IMR-90 (cell line): ENCODE results near the gene RAB30. TPM values are rescaled to one million over a fixed set of nuclear protein-coding genes. Genes with fewer than 3 reads are reported as not detected.

Experiments used
- ATAC-seq: fragments of 200-7000 bp; cut with Tn5 transposase; 2 replicates; pipeline ENCODE4 v1.9.1; 2020; ENCODE audit warnings: low read depth, mild to moderate bottlenecking, moderate library complexity
- BruUV-seq: library from RNA; stranded (reverse); fragments of 400-500 nt; replicated peaks from 2 replicates; lab custom pipeline; 2021; lab: Mats Ljungman, UMichigan
- CTCF ChIA-PET: fragments of 300-600 bp; formaldehyde crosslinking; extraction: SDS; loops from one replicate; lab custom pipeline; 2021; ENCODE audit warnings: antibody characterized with exemption; lab: Yijun Ruan, JAX
- POLR2A ChIA-PET: fragments of 300-600 bp; sonication (Branson Sonifier 250); formaldehyde crosslinking; loops from one replicate; lab custom pipeline; 2022; ENCODE audit warnings: antibody characterized with exemption; ENCODE audit not compliant: unreplicated experiment; lab: Charles Lee
- DNase-seq: peaks from one replicate; pipeline ENCODE4 v3.0.0; 2013
- H2AFZ ChIP-seq: replicated peaks from 2 replicates; pipeline ENCODE3; 2013; ENCODE audit warnings: low read length, mild to moderate bottlenecking; ENCODE audit not compliant: poor library complexity
- H2AK5ac ChIP-seq: 2 replicates; pipeline ENCODE4 v1.6.1; 2013; ENCODE audit warnings: low read depth, low read length, inconsistent platforms
- H2AK9ac ChIP-seq: replicated peaks from 2 replicates; pipeline ENCODE3; 2013; ENCODE audit warnings: mild to moderate bottlenecking, low read depth, low read length, moderate library complexity; ENCODE audit not compliant: poor library complexity
- H2BK120ac ChIP-seq: 2 replicates; pipeline ENCODE4 v1.6.1; 2013; ENCODE audit warnings: low read depth, low read length, inconsistent platforms
- H2BK15ac ChIP-seq: 3 replicates; pipeline ENCODE4 v1.6.1; 2013; ENCODE audit warnings: low read depth, low read length, inconsistent platforms
- H2BK20ac ChIP-seq: 2 replicates; pipeline ENCODE4 v1.6.1; 2013; ENCODE audit warnings: low read depth, mild to moderate bottlenecking, inconsistent platforms, low read length, moderate library complexity
- H2BK5ac ChIP-seq: 2 replicates; pipeline ENCODE4 v1.6.1; 2013; ENCODE audit warnings: mild to moderate bottlenecking, low read depth, low read length, inconsistent platforms; ENCODE audit not compliant: poor library complexity, severe bottlenecking
- H3K14ac ChIP-seq: replicated peaks from 2 replicates; pipeline ENCODE4 v1.6.1; 2013; ENCODE audit warnings: low read depth, low read length, inconsistent platforms
- H3K18ac ChIP-seq: 2 replicates; pipeline ENCODE4 v1.6.1; 2013; ENCODE audit warnings: low read depth, low read length, control low read depth
- H3K23ac ChIP-seq: 2 replicates; pipeline ENCODE4 v1.6.1; 2013; ENCODE audit warnings: low read depth, low read length, inconsistent platforms
- H3K27ac ChIP-seq: 2 replicates; pipeline ENCODE4 v1.5.1; 2013; ENCODE audit warnings: mild to moderate bottlenecking, control low read depth, low read length; ENCODE audit not compliant: insufficient read depth
- H3K27me3 ChIP-seq: 2 replicates; pipeline ENCODE4 v1.6.1; 2013; ENCODE audit warnings: low read length; ENCODE audit not compliant: control insufficient read depth, insufficient read depth
- H3K36me3 ChIP-seq: 2 replicates; pipeline ENCODE4 v1.6.1; 2013; ENCODE audit warnings: low read length, mixed read lengths; ENCODE audit not compliant: control insufficient read depth, insufficient read depth
- H3K4ac ChIP-seq: 2 replicates; pipeline ENCODE4 v1.6.1; 2013; ENCODE audit warnings: low read depth, low read length, inconsistent platforms
- H3K4me1 ChIP-seq: 2 replicates; pipeline ENCODE4 v1.6.1; 2013; ENCODE audit warnings: low read length, mixed read lengths; ENCODE audit not compliant: control insufficient read depth, insufficient read depth
- H3K4me2 ChIP-seq: 2 replicates; pipeline ENCODE4 v1.6.1; 2013; ENCODE audit warnings: low read depth, mild to moderate bottlenecking, control low read depth, low read length, moderate library complexity
- H3K4me3 ChIP-seq: 2 replicates; pipeline ENCODE4 v1.5.1; 2013; ENCODE audit warnings: low read depth, mild to moderate bottlenecking, control low read depth, low read length, moderate library complexity; ENCODE audit not compliant: insufficient read depth
- H3K56ac ChIP-seq: 2 replicates; pipeline ENCODE4 v1.6.1; 2013; ENCODE audit warnings: low read length, inconsistent platforms; ENCODE audit not compliant: insufficient read depth; ENCODE audit errors: extremely low read depth
- H3K79me1 ChIP-seq, 2 experiments: 2 replicates each; pipeline ENCODE4 v1.6.1; 2013; ENCODE audit warnings: low read length in 2 of 2, inconsistent platforms in 1 of 2, low read depth in 1 of 2
- H3K9ac ChIP-seq: 2 replicates; pipeline ENCODE4 v1.6.1; 2013; ENCODE audit warnings: low read depth, low read length, control low read depth
- H3K9me1 ChIP-seq: 2 replicates; pipeline ENCODE4 v1.6.1; 2013; ENCODE audit warnings: low read length, inconsistent platforms; ENCODE audit not compliant: insufficient read depth
- H3K9me3 ChIP-seq: 2 replicates; pipeline ENCODE4 v1.6.1; 2013; ENCODE audit warnings: low read length; ENCODE audit not compliant: control insufficient read depth, insufficient read depth
- H4K20me1 ChIP-seq: 2 replicates; pipeline ENCODE4 v1.6.1; 2013; ENCODE audit warnings: low read length, inconsistent platforms; ENCODE audit not compliant: insufficient read depth
- H4K5ac ChIP-seq: 2 replicates; pipeline ENCODE4 v1.6.1; 2013; ENCODE audit warnings: mild to moderate bottlenecking, low read depth, low read length, control low read depth
- H4K8ac ChIP-seq, 2 experiments: 2 replicates each; pipeline ENCODE4 v1.6.1; 2013; ENCODE audit warnings: low read depth in 2 of 2, low read length in 2 of 2, control low read depth in 1 of 2, inconsistent platforms in 1 of 2
- H4K91ac ChIP-seq: 2 replicates; pipeline ENCODE4 v1.6.1; 2013; ENCODE audit warnings: low read depth, low read length, inconsistent platforms; ENCODE audit not compliant: insufficient read depth
- BHLHE40 ChIP-seq: fragments of 150-350 bp; IDR thresholded peaks from 2 replicates; pipeline ENCODE4 v1.6.1; 2016; ENCODE audit warnings: mild to moderate bottlenecking, low read depth, low read length
- CEBPB ChIP-seq: IDR thresholded peaks from 2 replicates; pipeline ENCODE4 v1.6.1; 2012; ENCODE audit warnings: low read depth, low read length, improper control_type of control experiment
- CHD1 ChIP-seq: IDR thresholded peaks from 2 replicates; pipeline ENCODE4 v1.6.1; 2012; ENCODE audit warnings: low read depth, low read length, improper control_type of control experiment
- CTCF ChIP-seq: conservative IDR thresholded peaks from 2 replicates; pipeline ENCODE4 v1.5.1; 2012; ENCODE audit warnings: mild to moderate bottlenecking, low read depth, low read length, improper control_type of control experiment
- ELK1 ChIP-seq: fragments of 150-350 bp; IDR thresholded peaks from 2 replicates; pipeline ENCODE4 v1.6.1; 2016; ENCODE audit warnings: low read depth, mild to moderate bottlenecking, low read length, moderate library complexity, borderline replicate concordance
- FOS ChIP-seq: fragments of 150-350 bp; IDR thresholded peaks from 2 replicates; pipeline ENCODE4 v1.6.1; 2016; ENCODE audit warnings: low read depth, low read length
- MAFK ChIP-seq: IDR thresholded peaks from 2 replicates; pipeline ENCODE4 v1.6.1; 2012; ENCODE audit warnings: low read depth, low read length, improper control_type of control experiment
- MAZ ChIP-seq: IDR thresholded peaks from 2 replicates; pipeline ENCODE4 v1.6.1; 2012; ENCODE audit warnings: low read depth, mild to moderate bottlenecking, low read length, improper control_type of control experiment, moderate library complexity, borderline replicate concordance
- MXI1 ChIP-seq: IDR thresholded peaks from 2 replicates; pipeline ENCODE4 v1.6.1; 2012; ENCODE audit warnings: low read depth, mild to moderate bottlenecking, low read length, moderate library complexity, borderline replicate concordance
- NFE2L2 ChIP-seq: fragments of 150-350 bp; IDR thresholded peaks from 2 replicates; pipeline ENCODE4 v1.6.1; 2016; ENCODE audit warnings: low read depth, mild to moderate bottlenecking, low read length
- POLR2A ChIP-seq: IDR thresholded peaks from 2 replicates; pipeline ENCODE4 v1.6.1; 2012; ENCODE audit warnings: mild to moderate bottlenecking, low read depth, low read length
- RAD21 ChIP-seq: IDR thresholded peaks from 2 replicates; pipeline ENCODE4 v1.6.1; 2012; ENCODE audit warnings: low read length, improper control_type of control experiment
- RCOR1 ChIP-seq: IDR thresholded peaks from 2 replicates; pipeline ENCODE4 v1.6.1; 2012; ENCODE audit warnings: mild to moderate bottlenecking, low read length, improper control_type of control experiment; ENCODE audit not compliant: insufficient replicate concordance
- RFX5 ChIP-seq: IDR thresholded peaks from 2 replicates; pipeline ENCODE4 v1.8.0; 2012; ENCODE audit warnings: low read depth, mild to moderate bottlenecking, low read length, moderate library complexity
- SMC3 ChIP-seq: fragments of 150-350 bp; IDR thresholded peaks from 2 replicates; pipeline ENCODE4 v1.6.1; 2016; ENCODE audit warnings: low read depth, mild to moderate bottlenecking, antibody characterized with exemption, low read length, moderate library complexity
- USF2 ChIP-seq: fragments of 150-350 bp; IDR thresholded peaks from 2 replicates; pipeline ENCODE4 v1.6.1; 2017; ENCODE audit warnings: mild to moderate bottlenecking, antibody characterized with exemption, low read length, low read depth
- WGBS, 2 experiments: methylation state at CpG; one replicate each; pipeline versions ENCODE4 v1.1.5 to v1.1.7; 2013; ENCODE audit warnings: missing lambda C conversion rate in 2 of 2; ENCODE audit not compliant: insufficient read length in 1 of 2; ENCODE audit errors: extremely low coverage in 2 of 2; 5-methylcytosine and 5-hydroxymethylcytosine counted together
- dilution Hi-C: fragments of 300-500 bp; cut with HindIII; formaldehyde crosslinking; loops from one replicate; pipeline ENCODE4 v1.14.3; 2018; ENCODE audit warnings: low sequenced_read_pairs; ENCODE audit not compliant: unreplicated experiment
- in situ Hi-C: fragments of 300-500 bp; cut with MboI; formaldehyde crosslinking; loops from 3 replicates; pipeline ENCODE4 v1.14.3; 2019; ENCODE audit warnings: low sequenced_read_pairs, inconsistent platforms, mixed read lengths
- intact Hi-C: fragments of 100-400 bp; cut with micrococcal nuclease; formaldehyde crosslinking; loops from 2 replicates; pipeline ENCODE4 v1.10.0; 2022
- polyA plus RNA-seq, 3 experiments: library from polyadenylated mRNA; depleted of rRNA; stranded (reverse); fragments of >200 nt; gene quantifications; 2 replicates each; pipeline ENCODE4 v1.2.3, GENCODE V29; 2012; ENCODE audit warnings: low replicate concordance in 1 of 3
- total RNA-seq: library from RNA; depleted of rRNA; stranded (reverse); fragments of >200 nt; gene quantifications from 2 replicates; pipeline ENCODE4 v1.2.3, GENCODE V29; 2012

RAB30 gene
- total and polyA plus RNA-seq, 2 of the 4 experiments (the other 2 are of a cell fraction): 7.2 to 25.6 TPM

GRCh38 chr11:83039566-83039965 lies 32.1 kb downstream of the RAB30 start:
- Histone ChIP-seq H3K9ac (no peak overlapping the region), H3K79me1 (peaks cover 24% of the 10 kb centered on the region in 2 experiments), H4K20me1 (peaks cover 5% of the 10 kb centered on the region; the same call in 1 of the 2 replicates), H3K36me3 (no peaks in the 10 kb centered on the region), H3K9me1 (peaks cover 8% of the 10 kb centered on the region; the same call in 1 of the 2 replicates), H4K5ac (no peak overlapping the region), H4K91ac (no peak overlapping the region), H3K56ac (no peak overlapping the region), H3K23ac (no peak overlapping the region), H3K4ac (no peak overlapping the region), H3K27me3 (no peaks in the 10 kb centered on the region), H4K8ac (no peak overlapping the region), H3K4me2 (no peak overlapping the region), H2AK5ac (no peak overlapping the region), H3K14ac (no peak overlapping the region), H2BK20ac (no peak overlapping the region), H3K27ac (no peak overlapping the region), H3K4me1 (peaks cover 6% of the 10 kb centered on the region), H3K4me3 (no peak overlapping the region), H3K18ac (no peak overlapping the region), H2BK120ac (no peak overlapping the region), H3K9me3 (no peaks in the 10 kb centered on the region), H2BK5ac (no peak overlapping the region), H2BK15ac (no peak overlapping the region), H2AK9ac (no peak overlapping the region), H2AFZ (no peak overlapping the region)
- BruUV-seq: no TSS peak
- no peak for TF ChIP-seq RCOR1
- TF ChIP-seq POLR2A: no peak
- TF ChIP-seq CHD1: no peak
- no peak for TF ChIP-seq CEBPB
- TF ChIP-seq BHLHE40: no peak
- TF ChIP-seq MAFK: no peak
- no peak for TF ChIP-seq USF2
- TF ChIP-seq CTCF: no peak
- TF ChIP-seq RAD21: no peak
- no peak for TF ChIP-seq ELK1
- no peak for TF ChIP-seq NFE2L2
- no peak for TF ChIP-seq MXI1
- TF ChIP-seq FOS: no peak
- no peak for TF ChIP-seq MAZ
- TF ChIP-seq SMC3: no peak
- TF ChIP-seq RFX5: no peak
- 100% methylated on average over 3 of the region's 4 CpGs; no CpG with 5 or more reads in 1 of the 2 experiments for WGBS, 2 experiments
- dilution Hi-C loops: no loop called here
- no peak for DNase-seq
- intact Hi-C loops: no loop called here
- CTCF ChIA-PET: no interaction called here
- in situ Hi-C loops: no loop called here
- no peak for ATAC-seq
- POLR2A ChIA-PET: no interaction called here
